ENCODE data around the gene TNIP3. TPM values are rescaled to one million over a fixed set of nuclear protein-coding genes. Genes with fewer than 3 reads are reported as not detected.

Gene TNIP3
- total RNA-seq, 1 experiment from 2014 or later: 0.43 TPM

DNA sequence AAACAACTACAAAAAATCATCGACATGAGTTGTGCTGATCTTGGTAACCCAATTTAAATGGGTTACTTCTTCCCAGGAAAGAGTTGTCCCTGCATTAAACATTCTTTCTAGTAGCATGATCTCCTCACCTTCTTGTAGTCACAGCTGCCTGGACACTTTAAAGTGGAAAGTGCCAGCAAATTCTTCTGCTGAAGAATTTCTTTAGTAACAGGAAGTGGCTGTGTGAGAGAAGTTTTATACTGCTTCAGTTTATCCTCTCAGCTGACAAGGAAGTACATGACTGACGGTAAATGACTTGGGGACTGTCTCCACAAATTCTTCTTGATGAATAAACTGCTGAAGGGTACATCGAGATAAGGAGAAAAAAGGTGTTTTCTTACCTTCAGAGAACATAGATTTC is 18.2 kb upstream of the TNIP3 start:
- H3K27me3 Mint-ChIP-seq (ENCODE audit: insufficient read depth, unreplicated experiment): no peaks in the 10 kb centered on the region
- Histone ChIP-seq H3K27me3 (replicated peaks; ENCODE audit: control insufficient read depth, insufficient read depth, low read length) (no peaks in the 10 kb centered on the region), H3K36me3 (ENCODE audit: control insufficient read depth, insufficient read depth, low read length) (no peaks in the 10 kb centered on the region), H3K4me1 (peaks cover 8% of the 10 kb centered on the region; the same call in 1 of the 2 replicates), H3K4me3 (ENCODE audit: low read depth, low read length) (no peak overlapping the region), H3K9me3 (no peaks in the 10 kb centered on the region)
- no peak overlapping the region for H3K4me3 Mint-ChIP-seq (ENCODE audit: unreplicated experiment)
- H3K4me1 Mint-ChIP-seq (ENCODE audit: low read depth, unreplicated experiment): peaks cover 12% of the 10 kb centered on the region
- no peak overlapping the region for H3K27ac Mint-ChIP-seq (ENCODE audit: unreplicated experiment)
- H3K36me3 Mint-ChIP-seq (ENCODE audit: insufficient read depth, unreplicated experiment): no peaks in the 10 kb centered on the region
- peaks cover 9% of the 10 kb centered on the region for H3K9me3 Mint-ChIP-seq (ENCODE audit: unreplicated experiment)
- no TSS peak for BruUV-seq (replicated peaks)
- DNase-seq: no peak
- intact Hi-C loops (cut with micrococcal nuclease; ENCODE audit: unreplicated experiment): no loop called here
- CTCF ChIA-PET: no interaction called here
- TF ChIP-seq, protein P1, sequence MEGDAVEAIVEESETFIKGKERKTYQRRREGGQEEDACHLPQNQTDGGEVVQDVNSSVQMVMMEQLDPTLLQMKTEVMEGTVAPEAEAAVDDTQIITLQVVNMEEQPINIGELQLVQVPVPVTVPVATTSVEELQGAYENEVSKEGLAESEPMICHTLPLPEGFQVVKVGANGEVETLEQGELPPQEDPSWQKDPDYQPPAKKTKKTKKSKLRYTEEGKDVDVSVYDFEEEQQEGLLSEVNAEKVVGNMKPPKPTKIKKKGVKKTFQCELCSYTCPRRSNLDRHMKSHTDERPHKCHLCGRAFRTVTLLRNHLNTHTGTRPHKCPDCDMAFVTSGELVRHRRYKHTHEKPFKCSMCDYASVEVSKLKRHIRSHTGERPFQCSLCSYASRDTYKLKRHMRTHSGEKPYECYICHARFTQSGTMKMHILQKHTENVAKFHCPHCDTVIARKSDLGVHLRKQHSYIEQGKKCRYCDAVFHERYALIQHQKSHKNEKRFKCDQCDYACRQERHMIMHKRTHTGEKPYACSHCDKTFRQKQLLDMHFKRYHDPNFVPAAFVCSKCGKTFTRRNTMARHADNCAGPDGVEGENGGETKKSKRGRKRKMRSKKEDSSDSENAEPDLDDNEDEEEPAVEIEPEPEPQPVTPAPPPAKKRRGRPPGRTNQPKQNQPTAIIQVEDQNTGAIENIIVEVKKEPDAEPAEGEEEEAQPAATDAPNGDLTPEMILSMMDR (IDR thresholded peaks at IDR 0.05; ENCODE audit: insufficient read depth in 1 of 2, low read depth in 1 of 2, low read length in 1 of 2, severe bottlenecking in 1 of 2, unreplicated experiment in 1 of 2): no peak
- POLR2A ChIA-PET: no interaction called here

DNA sequence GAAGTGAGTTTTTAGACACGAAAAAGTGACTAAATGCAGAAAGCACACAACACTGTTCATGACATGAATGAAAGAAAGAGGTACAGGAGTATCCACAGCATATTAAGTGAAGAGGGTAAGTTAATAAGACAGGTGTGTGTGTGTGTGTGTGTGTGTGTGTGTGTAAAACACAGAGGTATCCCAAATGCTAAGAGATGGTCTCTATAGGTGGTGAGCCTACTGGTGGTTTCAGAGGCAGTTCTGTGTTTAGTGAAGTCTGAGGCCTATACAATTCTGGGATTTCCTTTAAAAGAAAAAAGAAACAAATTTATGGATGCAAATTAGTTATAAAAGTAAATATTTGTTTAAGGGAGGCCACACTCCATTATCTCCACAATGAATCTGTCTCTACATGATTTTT is 17.4 kb upstream of the TNIP3 start:
- no peak for DNase-seq
- peaks cover 9% of the 10 kb centered on the region for H3K9me3 Mint-ChIP-seq (ENCODE audit: unreplicated experiment)
- Histone ChIP-seq H3K9me3 (no peaks in the 10 kb centered on the region), H3K4me1 (peaks cover 10% of the 10 kb centered on the region; the same call in 1 of the 2 replicates), H3K4me3 (ENCODE audit: low read depth, low read length) (no peak overlapping the region), H3K27me3 (replicated peaks; ENCODE audit: control insufficient read depth, insufficient read depth, low read length) (no peaks in the 10 kb centered on the region), H3K36me3 (ENCODE audit: control insufficient read depth, insufficient read depth, low read length) (no peaks in the 10 kb centered on the region)
- ChIA-PET CTCF (no interaction called here), POLR2A (no interaction called here)
- H3K4me1 Mint-ChIP-seq (ENCODE audit: low read depth, unreplicated experiment): peaks cover 16% of the 10 kb centered on the region
- no peaks in the 10 kb centered on the region for H3K36me3 Mint-ChIP-seq (ENCODE audit: insufficient read depth, unreplicated experiment)
- H3K27me3 Mint-ChIP-seq (ENCODE audit: insufficient read depth, unreplicated experiment): no peaks in the 10 kb centered on the region
- intact Hi-C loops (cut with micrococcal nuclease; ENCODE audit: unreplicated experiment): no loop called here
- BruUV-seq (replicated peaks): no TSS peak
- H3K27ac Mint-ChIP-seq (ENCODE audit: unreplicated experiment): no peak overlapping the region
- H3K4me3 Mint-ChIP-seq (ENCODE audit: unreplicated experiment): no peak overlapping the region
- TF ChIP-seq, protein P1 (IDR thresholded peaks at IDR 0.05; ENCODE audit: insufficient read depth in 1 of 2, low read depth in 1 of 2, low read length in 1 of 2, severe bottlenecking in 1 of 2, unreplicated experiment in 1 of 2): no peak

DNA sequence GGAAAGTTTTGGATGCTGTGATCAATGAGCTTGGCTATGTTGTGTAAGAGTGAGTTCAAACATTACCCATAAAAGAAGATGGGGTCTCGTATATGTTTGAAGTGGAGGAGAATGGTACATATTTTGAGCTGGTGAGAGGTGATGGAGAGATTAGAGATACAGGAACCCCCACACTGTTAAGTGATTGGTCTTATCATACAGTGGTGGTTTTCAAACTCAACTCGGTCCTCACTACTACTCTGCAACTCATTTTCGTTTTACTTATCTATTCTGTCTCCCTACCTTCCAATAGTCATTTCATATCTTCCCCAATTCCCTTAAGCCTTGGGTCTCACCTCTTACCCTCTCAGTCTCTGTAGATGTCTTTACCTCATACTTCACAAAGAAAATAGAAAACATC is 16.4 kb upstream of the TNIP3 start:
- H3K27me3 ChIP-seq (replicated peaks; ENCODE audit: control insufficient read depth, insufficient read depth, low read length): no peaks in the 10 kb centered on the region
- BruUV-seq (replicated peaks): no TSS peak
- Mint-ChIP-seq H3K9me3 (ENCODE audit: unreplicated experiment) (peaks cover 9% of the 10 kb centered on the region), H3K27ac (ENCODE audit: unreplicated experiment) (no peak overlapping the region), H3K4me3 (ENCODE audit: unreplicated experiment) (no peak overlapping the region), H3K27me3 (ENCODE audit: insufficient read depth, unreplicated experiment) (no peaks in the 10 kb centered on the region), H3K4me1 (ENCODE audit: low read depth, unreplicated experiment) (peaks cover 16% of the 10 kb centered on the region), H3K36me3 (ENCODE audit: insufficient read depth, unreplicated experiment) (no peaks in the 10 kb centered on the region)
- no peak for DNase-seq
- H3K4me3 ChIP-seq (ENCODE audit: low read depth, low read length): no peak overlapping the region
- peaks cover 10% of the 10 kb centered on the region; the same call in 1 of the 2 replicates for H3K4me1 ChIP-seq
- no peaks in the 10 kb centered on the region for H3K9me3 ChIP-seq
- H3K36me3 ChIP-seq (ENCODE audit: control insufficient read depth, insufficient read depth, low read length): no peaks in the 10 kb centered on the region
- TF ChIP-seq, protein P1 (IDR thresholded peaks at IDR 0.05; ENCODE audit: insufficient read depth in 1 of 2, low read depth in 1 of 2, low read length in 1 of 2, severe bottlenecking in 1 of 2, unreplicated experiment in 1 of 2): no peak
- intact Hi-C loops (cut with micrococcal nuclease; ENCODE audit: unreplicated experiment): no loop called here
- ChIA-PET CTCF (no interaction called here), POLR2A (no interaction called here)

All from Caco-2 (cell line).